DND-41 (cell line): ENCODE results near the gene NUP133.
A peak's percentile ranks its signal among the peaks of the same experiment; 100 is the strongest.

Source experiments
- ATAC-seq: fragments of 200-7000 bp; cut with Tn5 transposase; 3 replicates; pipeline ENCODE4 v1.9.1; 2021; ENCODE audit warnings: low read depth; ENCODE audit not compliant: insufficient read depth
- DNase-seq: peaks from one replicate; pipeline ENCODE4 v3.0.0-alpha.2; 2020
- H2AFZ ChIP-seq: 2 replicates; pipeline ENCODE4 v1.6.0; 2012; ENCODE audit warnings: low read depth, low read length
- H3K27ac ChIP-seq: 2 replicates; pipeline ENCODE4 v1.5.1; 2012; ENCODE audit warnings: low read length, inconsistent platforms
- H3K27me3 ChIP-seq: fragments of 200-600 bp; sonication (generic); 2 replicates; pipeline ENCODE4 v1.6.0; 2012; ENCODE audit warnings: low read length, mild to moderate bottlenecking, inconsistent platforms; ENCODE audit not compliant: insufficient read depth, poor library complexity
- H3K36me3 ChIP-seq: 2 replicates; pipeline ENCODE4 v1.5.1; 2012; ENCODE audit warnings: low read length, inconsistent platforms; ENCODE audit not compliant: insufficient read depth
- H3K4me1 ChIP-seq: 2 replicates; pipeline ENCODE4 v1.5.1; 2012; ENCODE audit warnings: mild to moderate bottlenecking, low read length; ENCODE audit not compliant: insufficient read depth
- H3K4me2 ChIP-seq: 2 replicates; pipeline ENCODE4 v1.6.0; 2012; ENCODE audit warnings: mild to moderate bottlenecking, moderate library complexity, low read length, inconsistent platforms; ENCODE audit not compliant: insufficient read depth
- H3K4me3 ChIP-seq, 2 experiments: fragments of 200-600 bp in 1 of 2; shearing (Covaris generic) in 1 of 2; 2 replicates each; pipeline ENCODE4 v1.5.1; 2012 to 2016; ENCODE audit warnings: inconsistent platforms in 2 of 2, low read length in 2 of 2, mild to moderate bottlenecking in 2 of 2, low read depth in 1 of 2, moderate library complexity in 1 of 2
- H3K79me2 ChIP-seq: 2 replicates; pipeline ENCODE4 v1.6.0; 2012; ENCODE audit warnings: low read length, inconsistent platforms; ENCODE audit not compliant: insufficient read depth
- H3K9ac ChIP-seq: 2 replicates; pipeline ENCODE4 v1.6.0; 2012; ENCODE audit warnings: low read depth, mild to moderate bottlenecking, inconsistent platforms, low read length, moderate library complexity
- H3K9me3 ChIP-seq: 2 replicates; pipeline ENCODE4 v1.5.1; 2012; ENCODE audit warnings: low read length, moderate library complexity, mild to moderate bottlenecking, inconsistent platforms; ENCODE audit not compliant: insufficient read depth, severe bottlenecking
- H4K20me1 ChIP-seq: 2 replicates; pipeline ENCODE4 v1.6.0; 2012; ENCODE audit warnings: low read length; ENCODE audit not compliant: insufficient read depth
- CTCF ChIP-seq: IDR thresholded peaks from 2 replicates; pipeline ENCODE4 v1.5.1; 2012; ENCODE audit warnings: borderline replicate concordance, low read length, moderate library complexity, mild to moderate bottlenecking; ENCODE audit not compliant: poor library complexity, severe bottlenecking; ENCODE audit errors: extremely low read depth
- EZH2 ChIP-seq: IDR thresholded peaks from 3 replicates; pipeline ENCODE4 v1.6.1; 2012; ENCODE audit warnings: borderline replicate concordance, low read depth, mild to moderate bottlenecking, moderate library complexity, low read length, inconsistent platforms; ENCODE audit not compliant: severe bottlenecking

The NUP133 gene

GRCh38 chr1:229457436-229457835 lies 50.7 kb downstream of the NUP133 start:
- H3K79me2 ChIP-seq = no peaks in the 10 kb centered on the region
- no peak overlapping the region for H3K4me2 ChIP-seq
- H2AFZ ChIP-seq = no peak overlapping the region
- H3K9me3 ChIP-seq = no peaks in the 10 kb centered on the region
- TF ChIP-seq EZH2 (no peak), CTCF (no peak)
- no peak for ATAC-seq
- no peak overlapping the region for H3K27ac ChIP-seq
- no peaks in the 10 kb centered on the region for H3K27me3 ChIP-seq
- no peak overlapping the region for H3K4me3 ChIP-seq
- H3K9ac ChIP-seq = no peak overlapping the region
- H3K4me1 ChIP-seq = no peaks in the 10 kb centered on the region
- no peaks in the 10 kb centered on the region for H4K20me1 ChIP-seq
- DNase-seq = no peak
- H3K36me3 ChIP-seq = peaks cover 84% of the 10 kb centered on the region

GRCh38 chr1:229456016-229456415 lies 52.1 kb downstream of the NUP133 start:
- no peaks in the 10 kb centered on the region for H3K79me2 ChIP-seq
- no peak overlapping the region for H3K9ac ChIP-seq
- H3K27me3 ChIP-seq = no peaks in the 10 kb centered on the region
- H3K4me2 ChIP-seq = no peak overlapping the region
- DNase-seq = no peak
- no peaks in the 10 kb centered on the region for H4K20me1 ChIP-seq
- no peak overlapping the region for H3K4me3 ChIP-seq
- H2AFZ ChIP-seq = no peak overlapping the region
- no peak overlapping the region for H3K27ac ChIP-seq
- TF ChIP-seq CTCF = no peak
- no peak for TF ChIP-seq EZH2
- peaks cover 83% of the 10 kb centered on the region for H3K36me3 ChIP-seq
- H3K4me1 ChIP-seq = no peaks in the 10 kb centered on the region
- peak; percentile 35; the same call in 2 of the 3 replicates for ATAC-seq
- no peaks in the 10 kb centered on the region for H3K9me3 ChIP-seq

GRCh38 chr1:229454056-229454455 lies 54.1 kb downstream of the NUP133 start:
- Histone ChIP-seq H3K9ac (no peak overlapping the region), H3K4me1 (no peaks in the 10 kb centered on the region), H3K79me2 (no peaks in the 10 kb centered on the region), H2AFZ (no peak overlapping the region), H4K20me1 (no peaks in the 10 kb centered on the region), H3K9me3 (no peaks in the 10 kb centered on the region), H3K4me2 (no peak overlapping the region), H3K27me3 (no peaks in the 10 kb centered on the region), H3K36me3 (peaks cover 74% of the 10 kb centered on the region), H3K27ac (no peak overlapping the region), H3K4me3 (no peak overlapping the region)
- no peak for TF ChIP-seq CTCF
- TF ChIP-seq EZH2 = no peak
- ATAC-seq (no peak), DNase-seq (no peak)
